Inflammatory macrophage treated with lipopolysaccharide for 1 hour (primary cell): ENCODE measurements around the gene CACTIN.
"Not testable (repeated sequence)": the region's sequence is repeated elsewhere in the genome, so short reads cannot be mapped to it uniquely, and the experiment has no call there.

Source experiments
- DNase-seq, 2 donors: peaks; one replicate each; pipeline ENCODE4 v3.0.0-alpha.2; 2020 to 2022

CACTIN gene

DNA sequence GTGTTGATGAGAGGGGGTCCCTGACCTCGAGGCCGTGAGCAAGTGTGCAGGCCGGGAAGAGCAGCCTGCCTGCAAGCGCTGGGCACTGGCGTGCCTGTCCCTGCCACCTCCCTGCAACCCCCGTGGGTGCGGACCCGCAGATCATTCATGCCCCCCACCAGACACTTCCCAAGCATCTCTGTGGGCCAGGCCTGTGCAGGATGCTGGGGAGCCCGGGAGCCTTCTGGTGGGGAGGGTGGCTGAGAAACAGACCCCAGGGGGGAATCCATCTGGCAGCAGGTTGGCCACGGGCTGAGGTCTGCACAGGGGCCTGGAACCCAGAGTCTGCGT lies 18.4 kb upstream of the CACTIN start:
- DNase-seq, result no peak

GRCh38 chr19:3644351-3645066 lies 17.9 kb upstream of the CACTIN start:
- DNase-seq, result no peak

DNA sequence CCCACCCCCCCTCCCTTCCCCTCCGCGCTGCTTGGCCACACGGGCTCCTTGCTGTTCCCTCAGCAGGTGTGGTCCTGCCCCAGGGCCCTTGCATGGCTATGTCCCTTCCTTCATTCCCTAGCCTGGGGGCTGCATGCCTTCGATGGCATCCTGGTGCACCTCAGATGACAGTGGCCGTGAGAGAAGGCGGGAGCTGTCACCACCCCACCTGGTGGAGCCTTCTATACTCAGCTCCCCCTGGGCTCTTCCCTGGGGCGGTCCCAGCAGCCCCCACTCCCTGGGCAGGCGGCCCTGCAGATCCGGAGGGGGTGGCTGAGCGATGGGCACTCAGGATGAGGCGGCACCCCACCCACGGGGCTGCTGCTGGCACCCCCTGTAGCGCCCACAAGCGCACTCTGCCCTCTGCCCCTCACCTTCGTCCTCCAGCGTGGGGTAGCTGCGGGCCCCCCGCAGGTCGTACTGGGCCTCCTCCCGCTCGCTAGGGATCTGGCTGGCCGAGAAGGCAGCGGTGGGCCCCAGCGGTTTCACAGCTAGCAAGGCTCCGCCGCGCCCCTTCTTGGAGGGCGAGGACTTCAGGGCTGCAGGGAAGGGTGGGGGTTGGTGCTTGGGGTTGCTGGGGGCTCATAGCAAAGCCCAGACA lies 17.2 kb upstream of the CACTIN start:
- DNase-seq, result no peak

- DNase-seq, result peak in 1 of 2 donors; percentile 5
Observed at GRCh38 chr19:3642987-3643673, 16.5 kb upstream of the CACTIN start.

DNA sequence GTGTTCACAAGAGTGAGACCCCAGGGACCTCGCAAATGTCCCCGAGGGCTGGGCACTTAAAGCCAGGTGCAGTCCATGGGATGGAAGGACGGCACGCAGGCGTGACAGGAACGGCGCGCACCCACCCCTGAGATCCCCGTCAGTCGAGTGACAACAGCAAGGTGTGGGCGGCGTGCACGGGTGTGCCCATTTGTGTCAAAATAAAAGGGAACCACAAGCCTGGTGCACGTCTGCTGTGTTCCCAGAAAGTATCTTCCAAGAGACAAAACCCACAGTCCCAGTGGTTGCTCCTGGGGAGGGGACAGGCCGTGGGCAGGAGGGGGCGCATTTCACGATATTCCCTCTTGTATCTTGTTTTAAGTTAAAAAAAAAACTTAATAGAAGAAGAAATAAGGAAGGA lies 15.7 kb upstream of the CACTIN start:
- no peak for DNase-seq

DNA sequence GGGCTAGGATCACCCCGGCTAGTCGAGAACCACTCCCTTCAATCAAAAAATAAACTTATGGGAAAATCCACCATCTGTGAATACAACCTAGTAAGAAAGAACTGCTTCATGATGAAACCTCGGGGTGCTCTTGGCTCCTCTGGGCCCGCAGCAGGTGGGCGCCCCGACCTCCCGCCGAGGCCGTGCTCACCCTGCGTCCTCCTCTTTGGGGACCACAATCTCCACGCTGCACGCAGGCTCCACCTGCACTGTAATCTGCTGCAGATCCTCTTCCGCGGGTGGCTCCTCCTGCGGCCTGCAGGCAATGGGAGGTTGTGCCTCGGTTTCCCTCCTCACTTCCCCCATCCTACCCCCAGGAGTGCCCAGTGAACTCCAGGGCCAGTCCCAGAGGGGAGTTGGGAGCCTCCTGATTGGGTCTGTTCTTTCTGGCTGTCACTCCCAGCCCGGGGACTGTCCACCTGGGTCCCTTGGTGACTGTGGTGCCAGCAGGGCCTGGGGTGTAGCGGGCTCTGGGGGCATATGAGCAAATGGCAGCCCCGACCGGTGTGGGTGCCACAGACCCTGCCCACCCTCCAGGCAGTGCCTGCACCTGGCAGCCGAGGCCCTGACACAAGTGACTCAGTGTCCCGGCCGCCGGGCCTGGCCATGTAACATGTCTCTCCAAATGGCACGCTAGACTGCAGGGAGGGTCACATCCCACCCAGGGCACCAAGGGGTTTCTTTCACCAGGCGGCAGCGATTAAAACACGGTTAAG lies 15.1 kb upstream of the CACTIN start:
- no peak for DNase-seq

GRCh38 chr19:3639479-3639878 lies 12.9 kb upstream of the CACTIN start:
- DNase-seq, result no peak

GRCh38 chr19:3638208-3639193 lies 11.9 kb upstream of the CACTIN start:
- DNase-seq, result no peak

DNA sequence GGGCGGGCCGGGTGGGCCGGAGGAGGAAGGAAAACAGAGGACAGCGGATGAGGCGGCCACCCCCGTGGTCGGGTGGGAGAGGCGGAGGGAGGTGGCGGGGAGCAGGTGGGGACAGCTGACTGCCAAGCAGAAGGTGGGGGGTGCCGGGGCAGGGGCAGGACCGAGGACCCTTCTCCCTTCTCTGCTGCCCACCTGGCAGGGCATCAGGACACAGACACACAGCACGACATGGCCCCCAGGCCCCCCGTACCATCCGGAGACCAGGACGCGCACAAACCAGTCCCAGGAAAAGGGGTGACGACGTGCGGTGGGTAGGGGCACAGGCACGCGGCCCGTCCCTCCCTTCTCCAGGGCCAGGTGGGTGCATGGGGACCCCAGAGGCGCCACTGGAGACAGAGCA lies 11.0 kb upstream of the CACTIN start:
- no peak for DNase-seq

DNA sequence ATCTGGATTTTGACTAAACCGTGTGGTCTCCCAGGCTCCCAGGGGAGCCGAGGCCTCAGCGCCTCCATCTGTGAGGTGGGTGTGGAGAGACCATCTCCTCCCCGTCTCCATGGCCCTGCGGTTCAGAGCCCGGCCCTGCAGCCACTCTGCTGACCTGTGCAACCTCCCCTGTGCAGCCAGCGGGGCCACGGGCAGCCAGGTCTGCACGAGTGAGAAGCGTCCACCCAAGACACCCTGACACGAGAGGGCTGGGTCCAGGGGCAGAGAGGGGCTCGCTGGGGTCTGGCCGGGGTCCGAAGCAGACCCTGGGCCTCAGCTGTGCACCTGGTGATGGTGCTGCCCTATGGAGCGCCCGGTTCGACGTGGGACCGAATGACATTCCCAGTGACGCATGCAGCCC lies 10.4 kb upstream of the CACTIN start:
- no peak for DNase-seq

DNA sequence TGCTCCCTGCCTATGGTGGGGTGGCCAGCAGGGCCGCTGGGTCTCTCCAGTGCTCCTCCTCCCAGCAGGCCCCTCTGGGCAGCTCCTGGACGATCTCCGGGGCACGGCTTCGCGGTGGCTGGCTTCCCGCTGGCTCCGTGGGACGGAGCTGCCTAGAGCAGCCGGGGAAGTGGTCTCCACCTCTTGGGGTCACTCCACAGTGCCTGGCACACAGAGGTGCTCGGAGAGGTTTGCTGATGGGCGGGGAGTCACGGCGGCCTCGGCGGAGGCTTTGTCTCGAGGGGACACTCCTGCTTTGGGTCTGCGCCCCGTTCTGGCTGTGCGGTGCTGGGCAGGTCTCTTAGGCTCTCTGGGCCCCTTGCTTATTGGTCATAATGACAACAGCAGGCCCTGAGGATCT lies 9.9 kb upstream of the CACTIN start:
- DNase-seq, result no peak

GRCh38 chr19:3634496-3635045 lies 8.0 kb upstream of the CACTIN start:
- DNase-seq, result no peak

- DNase-seq, result no peak
Observed at GRCh38 chr19:3633559-3633988, 7.0 kb upstream of the CACTIN start.

- no peak for DNase-seq
Observed at GRCh38 chr19:3632739-3633558, 6.4 kb upstream of the CACTIN start.

DNA sequence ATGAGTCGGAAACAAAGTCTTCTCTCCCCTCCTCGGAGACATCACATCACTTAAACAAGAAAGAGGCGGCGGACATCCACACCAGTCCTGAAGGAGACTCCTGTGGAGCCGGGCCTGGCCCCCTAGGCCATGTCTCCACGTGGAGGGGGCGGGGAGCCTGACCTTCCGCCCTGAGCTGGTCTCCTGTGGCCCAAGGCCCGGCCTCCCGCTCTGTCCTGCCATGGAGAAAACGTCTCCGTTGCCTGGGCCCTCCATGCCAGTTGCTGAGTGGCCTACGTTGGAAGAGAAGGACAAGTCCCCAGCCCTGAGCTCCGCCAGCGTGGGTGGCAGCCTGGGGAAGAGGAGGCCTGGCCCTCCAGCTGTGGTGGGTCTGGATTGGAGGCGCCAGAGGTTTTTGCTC lies 5.5 kb upstream of the CACTIN start:
- no peak for DNase-seq

DNA sequence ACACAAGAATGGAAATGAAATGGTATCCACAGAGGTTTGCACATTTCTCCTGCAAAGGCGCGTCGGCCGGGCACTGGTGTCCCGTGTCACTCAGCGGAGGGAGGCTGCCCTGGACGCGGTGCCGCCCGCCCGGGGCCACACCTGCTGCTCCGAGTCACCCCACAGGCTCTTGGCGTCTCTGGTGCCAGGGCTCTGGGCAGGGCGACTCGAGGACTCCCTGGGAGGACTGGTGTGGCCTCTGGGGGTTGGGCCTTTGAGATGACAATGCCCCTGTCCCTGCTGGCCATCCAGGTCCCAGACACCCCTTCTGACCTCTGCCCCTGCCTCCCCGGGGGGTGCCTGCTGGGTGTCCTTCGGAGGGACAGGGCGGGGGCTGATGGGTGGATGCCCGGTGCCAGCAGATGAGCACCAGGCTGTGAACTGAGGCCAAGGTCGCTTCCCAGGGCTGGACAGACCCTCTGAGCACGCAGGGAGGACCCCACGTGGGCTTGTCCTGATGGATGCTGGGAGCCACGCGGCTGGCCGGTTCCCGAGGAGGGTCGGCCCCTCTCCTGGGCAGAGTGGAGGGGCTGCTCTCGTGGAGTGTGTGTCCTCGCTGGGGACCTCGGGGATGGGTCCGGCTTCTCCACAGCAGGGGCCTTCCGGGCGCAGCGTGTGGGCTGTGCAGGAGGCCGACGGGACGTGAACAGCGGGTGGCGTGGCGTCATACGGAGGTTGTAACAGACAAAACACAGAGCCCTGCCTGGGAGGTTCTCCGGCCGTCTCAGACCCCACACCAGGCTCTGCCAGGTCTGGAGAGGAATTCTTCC lies 4.7 kb upstream of the CACTIN start:
- DNase-seq, result no peak

GRCh38 chr19:3628766-3629165 lies 2.2 kb upstream of the CACTIN start:
- DNase-seq, result not testable (repeated sequence)

DNA sequence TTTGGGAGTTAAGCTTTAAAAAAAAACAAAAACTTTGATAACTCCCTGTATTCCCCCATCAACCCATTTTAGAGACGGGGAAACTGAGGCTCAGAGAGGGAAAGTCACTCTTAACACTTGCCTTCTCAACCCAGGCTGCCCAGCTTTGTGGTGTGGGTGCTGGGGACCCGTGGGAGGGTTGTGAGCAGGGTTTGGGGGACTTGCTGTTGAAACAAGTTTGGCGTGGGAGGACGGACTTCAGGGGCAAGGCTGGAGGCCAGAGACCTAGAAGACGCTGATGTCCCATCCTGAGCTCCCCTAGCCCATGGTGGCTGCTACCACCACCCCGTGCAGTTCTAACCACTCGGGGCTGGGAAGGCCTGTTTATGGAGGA lies 747 bp upstream of the CACTIN start:
- DNase-seq, result no peak

GRCh38 chr19:3625996-3626472 lies 556 bp downstream of the CACTIN start:
- peak in 1 of 2 donors; percentile 12 for DNase-seq

- no peak for DNase-seq
Observed at GRCh38 chr19:3623716-3624115, 2.9 kb downstream of the CACTIN start.
